Urinary bladder (tissue), 4 donors: ENCODE results near the gene FAM81A. TPM values are rescaled to one million over a fixed set of nuclear protein-coding genes. Genes with fewer than 3 reads are reported as not detected.
"Not testable (repeated sequence)": the region's sequence is repeated elsewhere in the genome, so short reads cannot be mapped to it uniquely, and the experiment has no call there.

Experiments used
- DNase-seq: peaks from one replicate; pipeline ENCODE4 v3.0.0-alpha.2; 2015; ENCODE audit errors: extremely low spot score
- H3K27ac ChIP-seq: one replicate; pipeline ENCODE4 v1.5.1; 2013; ENCODE audit warnings: low read depth, mild to moderate bottlenecking, moderate library complexity
- H3K36me3 ChIP-seq: one replicate; pipeline ENCODE4 v1.6.1; 2013; ENCODE audit warnings: mild to moderate bottlenecking, moderate library complexity; ENCODE audit not compliant: insufficient read depth
- H3K4me1 ChIP-seq: one replicate; pipeline ENCODE4 v1.6.1; 2013; ENCODE audit warnings: mild to moderate bottlenecking, moderate library complexity; ENCODE audit not compliant: insufficient read depth
- H3K4me3 ChIP-seq: one replicate; pipeline ENCODE4 v1.5.1; 2013; ENCODE audit warnings: low read depth, low read length
- WGBS: extraction: QIAGEN DNeasy Blood & Tissue Kit; methylation state at CpG from one replicate; pipeline ENCODE4 v1.1.7; 2013; 5-methylcytosine and 5-hydroxymethylcytosine counted together
- polyA plus RNA-seq: library from polyadenylated mRNA; stranded (reverse); fragments of 200-250 nt; gene quantifications from one replicate; pipeline ENCODE4 v1.2.3, GENCODE V29; 2013
- total RNA-seq: library from RNA; depleted of rRNA; stranded (reverse); fragments of >200 nt; gene quantifications from one replicate; pipeline ENCODE4 v1.2.3, GENCODE V29; 2014
- donor health status: healthy with polysubstance abuse.
- donor health status: healthy.

The FAM81A gene
- total and polyA plus RNA-seq, 2 donors, result 0.48 to 2.0 TPM

GRCh38 chr15:59407946-59408345 is 30.0 kb upstream of the FAM81A start:
- H3K36me3 ChIP-seq, result no peaks in the 10 kb centered on the region
- 52% methylated on average over 5 of the region's 5 CpGs for WGBS
- DNase-seq, result no peak
- H3K4me3 ChIP-seq, result no peak overlapping the region
- H3K4me1 ChIP-seq, result no peaks in the 10 kb centered on the region
- no peak overlapping the region for H3K27ac ChIP-seq

- Histone ChIP-seq H3K36me3 (no peaks in the 10 kb centered on the region), H3K4me1 (no peaks in the 10 kb centered on the region), H3K27ac (no peak overlapping the region), H3K4me3 (no peak overlapping the region)
- DNase-seq, result no peak
- whole genome bisulfite sequencing, result 22% methylated on average over 2 of the region's 2 CpGs
These were observed 27.5 kb upstream of the FAM81A start for GRCh38 chr15:59410391-59410896.

- Histone ChIP-seq H3K27ac (no peak overlapping the region), H3K36me3 (no peaks in the 10 kb centered on the region), H3K4me3 (no peak overlapping the region), H3K4me1 (no peaks in the 10 kb centered on the region)
- no peak for DNase-seq
- WGBS, result 71% methylated on average over 2 of the region's 2 CpGs
These were observed 24.4 kb upstream of the FAM81A start for GRCh38 chr15:59413577-59413976.

GRCh38 chr15:59416816-59417215 is 21.2 kb upstream of the FAM81A start:
- H3K27ac ChIP-seq, result no peak overlapping the region
- no peak overlapping the region for H3K4me3 ChIP-seq
- DNase-seq, result no peak
- H3K36me3 ChIP-seq, result no peaks in the 10 kb centered on the region
- H3K4me1 ChIP-seq, result no peaks in the 10 kb centered on the region
- 67% methylated on average over 4 of the region's 4 CpGs for WGBS

- DNase-seq, result no peak
- no peak overlapping the region for H3K27ac ChIP-seq
- 68% methylated on average over 1 of the region's 1 CpG for WGBS
These were observed 18.8 kb upstream of the FAM81A start for GRCh38 chr15:59419170-59419569.

GRCh38 chr15:59420108-59420507 is 17.9 kb upstream of the FAM81A start:
- no peak overlapping the region for H3K4me3 ChIP-seq
- no peaks in the 10 kb centered on the region for H3K36me3 ChIP-seq
- 84% methylated on average over 3 of the region's 3 CpGs for WGBS
- no peaks in the 10 kb centered on the region for H3K4me1 ChIP-seq
- H3K27ac ChIP-seq, result no peak overlapping the region
- DNase-seq, result no peak

More at GRCh38 chr15:59419170-59419569, 18.8 kb upstream of the FAM81A start:
- Histone ChIP-seq H3K36me3 (no peaks in the 10 kb centered on the region), H3K4me3 (no peak overlapping the region), H3K4me1 (no peaks in the 10 kb centered on the region)

- no peak for DNase-seq
- H3K4me1 ChIP-seq, result no peaks in the 10 kb centered on the region
- no peaks in the 10 kb centered on the region for H3K36me3 ChIP-seq
These were observed 16.9 kb upstream of the FAM81A start for GRCh38 chr15:59420986-59421618.

GRCh38 chr15:59424616-59425015 is 13.4 kb upstream of the FAM81A start:
- Histone ChIP-seq H3K4me1 (no peaks in the 10 kb centered on the region), H3K36me3 (no peaks in the 10 kb centered on the region), H3K4me3 (no peak overlapping the region), H3K27ac (no peak overlapping the region)
- 57% methylated on average over 5 of the region's 5 CpGs for WGBS
- no peak for DNase-seq

More at GRCh38 chr15:59420986-59421618, 16.9 kb upstream of the FAM81A start:
- no peak overlapping the region for H3K4me3 ChIP-seq
- 25% methylated on average over 12 of the region's 16 CpGs for WGBS
- H3K27ac ChIP-seq, result no peak overlapping the region

- H3K4me1 ChIP-seq, H3K27ac ChIP-seq, H3K4me3 ChIP-seq, DNase-seq, H3K36me3 ChIP-seq: not testable (repeated sequence)
- 73% methylated on average over 3 of the region's 3 CpGs for WGBS
These were observed 9.1 kb upstream of the FAM81A start for GRCh38 chr15:59428898-59429297.

- H3K4me3 ChIP-seq, result no peak overlapping the region
- H3K36me3 ChIP-seq, result no peaks in the 10 kb centered on the region
- WGBS, result 91% methylated on average over 1 of the region's 1 CpG
- no peak overlapping the region for H3K27ac ChIP-seq
- no peak for DNase-seq
- no peaks in the 10 kb centered on the region for H3K4me1 ChIP-seq
These were observed 5.6 kb upstream of the FAM81A start for GRCh38 chr15:59432389-59432788.

GRCh38 chr15:59434481-59434880 is 3.5 kb upstream of the FAM81A start:
- no peak for DNase-seq
- H3K36me3 ChIP-seq, result no peaks in the 10 kb centered on the region
- no peak overlapping the region for H3K4me3 ChIP-seq
- 74% methylated on average over 4 of the region's 4 CpGs for WGBS
- no peak overlapping the region for H3K27ac ChIP-seq
- no peaks in the 10 kb centered on the region for H3K4me1 ChIP-seq

- DNase-seq, result no peak
- no peak overlapping the region for H3K4me3 ChIP-seq
- H3K4me1 ChIP-seq, result no peaks in the 10 kb centered on the region
- no peaks in the 10 kb centered on the region for H3K36me3 ChIP-seq
- WGBS, result 8% methylated on average over 6 of the region's 6 CpGs
- no peak overlapping the region for H3K27ac ChIP-seq
These were observed 1.2 kb upstream of the FAM81A start for GRCh38 chr15:59436774-59437141.

GRCh38 chr15:59437142-59437816 is 707 bp upstream of the FAM81A start:
- H3K36me3 ChIP-seq, result no peaks in the 10 kb centered on the region
- no peak overlapping the region for H3K27ac ChIP-seq
- peak overlapping the region; percentile 44 for H3K4me3 ChIP-seq
- DNase-seq, result no peak
- H3K4me1 ChIP-seq, result no peaks in the 10 kb centered on the region
- 3% methylated on average over 30 of the region's 30 CpGs for WGBS

GRCh38 chr15:59438625-59439290 is 772 bp downstream of the FAM81A start:
- Histone ChIP-seq H3K4me1 (no peaks in the 10 kb centered on the region), H3K27ac (no peak overlapping the region), H3K36me3 (no peaks in the 10 kb centered on the region), H3K4me3 (no peak overlapping the region)
- WGBS, result 52% methylated on average over 22 of the region's 22 CpGs
- DNase-seq, result no peak
